ENCODE results near the gene ARX.

ARX gene

DNA sequence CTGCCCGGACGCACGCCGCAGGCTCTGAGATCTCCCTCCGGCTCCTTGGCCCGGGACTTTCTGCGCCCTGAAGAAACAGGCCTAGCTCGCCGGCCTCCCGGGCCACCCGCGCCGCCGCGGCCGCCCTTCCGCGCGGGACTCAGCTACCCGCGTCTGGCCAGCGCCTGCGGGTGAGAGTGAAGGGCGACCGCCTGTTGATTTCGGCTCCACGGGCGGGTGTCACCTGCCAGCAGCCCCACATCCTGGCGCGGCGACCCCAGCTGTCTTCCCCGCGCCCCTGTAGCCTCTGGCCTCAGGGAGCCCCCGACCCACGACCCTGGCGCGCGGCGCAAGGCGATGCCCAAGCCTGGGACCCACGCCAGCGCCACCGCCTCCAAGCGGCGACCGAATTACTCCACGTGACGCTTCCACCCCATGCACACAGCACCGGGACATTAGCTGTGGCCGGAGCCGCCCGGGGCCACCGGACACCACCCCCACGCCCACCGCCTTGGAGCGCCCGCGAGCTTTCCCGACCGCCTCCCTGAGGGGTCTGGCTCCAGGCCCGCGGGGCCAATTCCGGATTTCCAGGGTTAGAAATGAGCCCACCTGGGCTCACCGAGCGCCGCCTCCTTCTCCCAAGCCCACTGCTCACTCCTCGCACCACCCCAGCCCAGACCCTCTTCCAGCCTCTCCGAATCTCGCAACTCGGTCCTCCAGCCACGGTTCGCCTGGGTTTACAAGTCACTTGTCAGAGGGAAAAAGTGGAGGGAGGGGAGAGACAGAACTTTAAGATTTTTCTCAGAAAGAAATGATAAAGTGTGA, 10.2 kb downstream of the ARX start:
- TF ChIP-seq CTCF (IDR thresholded peaks at IDR 0.05; ENCODE audit: control insufficient read depth, insufficient read depth, low read depth, low read length, missing control alignments) = no peak
- DNase-seq (ENCODE audit: low read depth) = no peak
- peak overlapping the region; percentile 2; the same call in 1 of the 2 replicates for H3K4me3 ChIP-seq (ENCODE audit: control insufficient read depth, low read depth, low read length)

- no peak for DNase-seq (ENCODE audit: low read depth)
- peak overlapping the region; percentile 2 for H3K4me3 ChIP-seq (ENCODE audit: control insufficient read depth, low read depth, low read length)
- TF ChIP-seq CTCF (IDR thresholded peaks at IDR 0.05; ENCODE audit: control insufficient read depth, insufficient read depth, low read depth, low read length, missing control alignments) = no peak
Measured at GRCh38 chrX:25005034-25005381, 10.8 kb downstream of the ARX start.

DNA sequence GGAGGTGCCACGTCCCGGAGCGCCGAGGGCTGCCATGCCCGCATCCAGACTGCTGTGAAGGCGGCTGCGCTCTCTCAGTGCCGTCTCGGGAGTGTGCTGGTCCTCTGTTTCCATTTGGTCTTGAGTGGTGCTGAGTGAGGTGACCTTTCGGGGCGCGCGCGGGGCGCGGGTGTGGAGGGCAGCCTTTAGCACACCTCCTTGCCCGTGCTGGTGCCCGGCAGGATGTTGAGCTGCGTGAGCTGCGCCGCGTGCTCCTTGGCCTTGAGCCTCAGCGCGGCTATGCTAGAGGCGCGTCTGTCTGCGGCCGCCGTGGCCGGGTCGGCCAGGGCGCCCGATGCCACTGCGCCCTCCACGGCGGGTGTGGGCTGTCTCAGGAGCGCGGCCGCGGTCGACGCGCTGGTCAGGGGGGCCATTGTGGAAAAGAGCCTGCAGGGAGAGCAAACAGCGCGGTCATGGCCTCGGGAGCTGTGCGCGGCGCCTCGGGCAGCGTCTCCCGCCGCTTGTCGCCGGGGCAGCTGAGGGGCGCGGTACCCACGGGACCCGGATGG, 11.2 kb downstream of the ARX start:
- DNase-seq (ENCODE audit: low read depth) = no peak
- TF ChIP-seq CTCF (IDR thresholded peaks at IDR 0.05; ENCODE audit: control insufficient read depth, insufficient read depth, low read depth, low read length, missing control alignments) = no peak
- H3K4me3 ChIP-seq (ENCODE audit: control insufficient read depth, low read depth, low read length) = no peak overlapping the region; the same call in none of the 2 replicates

GRCh38 chrX:25004040-25004439, 11.7 kb downstream of the ARX start:
- no peak for DNase-seq (ENCODE audit: low read depth)
- H3K4me3 ChIP-seq (ENCODE audit: control insufficient read depth, low read depth, low read length) = no peak overlapping the region

DNA sequence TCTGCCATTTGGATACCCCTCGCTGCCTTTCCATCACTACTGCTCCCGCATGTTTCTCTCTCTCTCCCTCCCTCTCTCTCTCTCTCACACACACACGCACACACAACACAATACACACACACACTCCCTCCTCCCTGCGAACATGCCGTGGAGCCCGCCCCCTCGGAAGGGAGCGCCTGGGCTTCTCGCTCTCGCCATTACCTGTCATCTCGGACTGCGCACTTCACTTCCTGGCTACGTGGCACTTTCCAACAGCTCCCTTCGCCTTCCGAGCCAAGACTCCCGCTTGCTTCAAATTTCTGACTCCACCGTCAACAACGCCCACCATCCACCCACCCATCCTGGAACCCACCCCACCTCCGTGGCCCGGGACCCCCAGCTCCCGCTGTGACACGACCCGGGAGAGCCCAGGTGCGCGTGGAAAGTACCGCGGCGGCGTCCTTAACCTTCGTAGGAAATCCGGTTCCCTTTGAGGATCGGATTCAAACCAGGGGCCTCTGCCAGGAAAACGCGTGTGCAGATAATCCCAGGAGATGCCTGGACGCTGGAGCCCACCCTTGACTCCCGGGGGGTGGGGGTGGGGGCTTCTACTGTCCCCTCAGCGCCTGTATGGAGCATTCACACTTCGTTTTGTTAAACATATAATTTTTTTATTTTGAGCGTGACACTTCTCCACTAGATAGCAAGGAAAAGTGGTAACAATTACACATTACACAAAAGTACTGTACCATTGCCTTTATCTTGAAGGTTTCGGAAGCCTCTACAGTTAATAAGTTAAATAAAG, 12.5 kb downstream of the ARX start:
- no peak for TF ChIP-seq CTCF (IDR thresholded peaks at IDR 0.05; ENCODE audit: control insufficient read depth, insufficient read depth, low read depth, low read length, missing control alignments)
- H3K4me3 ChIP-seq (ENCODE audit: control insufficient read depth, low read depth, low read length) = no peak overlapping the region; the same call in 1 of the 2 replicates
- DNase-seq (ENCODE audit: low read depth) = no peak

More at GRCh38 chrX:25004040-25004439, 11.7 kb downstream of the ARX start:
- TF ChIP-seq CTCF (IDR thresholded peaks at IDR 0.05; ENCODE audit: control insufficient read depth, insufficient read depth, low read depth, low read length, missing control alignments) = no peak

DNA sequence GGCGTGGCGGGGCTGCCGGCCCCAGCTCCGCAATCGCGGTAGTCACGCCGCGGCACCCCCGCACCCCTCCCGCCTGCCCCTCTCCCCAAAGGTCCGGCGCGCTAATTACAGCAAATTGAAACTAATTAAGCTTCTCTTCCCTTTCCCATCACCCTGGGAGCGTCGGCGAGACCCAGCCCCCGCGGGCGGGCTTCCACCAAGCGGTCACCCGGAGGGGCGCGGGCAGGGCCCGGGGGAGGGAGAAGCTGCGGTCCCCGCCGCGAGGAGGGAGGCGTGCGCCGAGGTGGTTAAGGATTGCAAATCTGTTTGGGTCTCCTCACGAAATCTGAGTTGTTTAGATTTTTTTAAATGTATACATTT, 13.1 kb downstream of the ARX start:
- no peak for TF ChIP-seq CTCF (IDR thresholded peaks at IDR 0.05; ENCODE audit: control insufficient read depth, insufficient read depth, low read depth, low read length, missing control alignments)
- no peak for DNase-seq (ENCODE audit: low read depth)
- no peak overlapping the region; the same call in 1 of the 2 replicates for H3K4me3 ChIP-seq (ENCODE audit: control insufficient read depth, low read depth, low read length)

Measured in AG09309 (cell line).